ENCODE data around the gene HS3ST6.

The HS3ST6 gene

DNA sequence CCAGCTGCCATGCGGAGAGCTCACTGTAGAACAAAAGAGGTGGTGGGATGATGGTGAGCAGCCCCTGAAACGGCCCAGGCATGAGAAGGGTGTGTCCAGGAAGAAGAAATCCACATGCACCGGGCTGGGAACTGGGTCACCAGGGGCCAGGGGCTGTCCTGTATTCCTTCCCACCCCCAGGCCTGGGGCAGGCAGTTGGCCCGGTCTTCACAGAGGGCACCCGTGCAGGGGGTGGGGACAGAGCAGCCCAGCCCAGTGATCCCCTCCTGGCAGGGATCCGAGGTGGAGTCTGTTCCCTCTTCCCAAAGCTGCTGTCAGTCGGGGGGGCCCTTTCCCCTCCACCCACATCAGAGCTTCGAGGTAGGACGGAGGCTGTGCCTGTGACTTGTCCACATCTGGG is 9.2 kb downstream of the HS3ST6 start:
- H3K4me3 ChIP-seq (ENCODE audit: low read depth, low read length) = no peak overlapping the region
- TF ChIP-seq, protein P1, sequence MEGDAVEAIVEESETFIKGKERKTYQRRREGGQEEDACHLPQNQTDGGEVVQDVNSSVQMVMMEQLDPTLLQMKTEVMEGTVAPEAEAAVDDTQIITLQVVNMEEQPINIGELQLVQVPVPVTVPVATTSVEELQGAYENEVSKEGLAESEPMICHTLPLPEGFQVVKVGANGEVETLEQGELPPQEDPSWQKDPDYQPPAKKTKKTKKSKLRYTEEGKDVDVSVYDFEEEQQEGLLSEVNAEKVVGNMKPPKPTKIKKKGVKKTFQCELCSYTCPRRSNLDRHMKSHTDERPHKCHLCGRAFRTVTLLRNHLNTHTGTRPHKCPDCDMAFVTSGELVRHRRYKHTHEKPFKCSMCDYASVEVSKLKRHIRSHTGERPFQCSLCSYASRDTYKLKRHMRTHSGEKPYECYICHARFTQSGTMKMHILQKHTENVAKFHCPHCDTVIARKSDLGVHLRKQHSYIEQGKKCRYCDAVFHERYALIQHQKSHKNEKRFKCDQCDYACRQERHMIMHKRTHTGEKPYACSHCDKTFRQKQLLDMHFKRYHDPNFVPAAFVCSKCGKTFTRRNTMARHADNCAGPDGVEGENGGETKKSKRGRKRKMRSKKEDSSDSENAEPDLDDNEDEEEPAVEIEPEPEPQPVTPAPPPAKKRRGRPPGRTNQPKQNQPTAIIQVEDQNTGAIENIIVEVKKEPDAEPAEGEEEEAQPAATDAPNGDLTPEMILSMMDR (IDR thresholded peaks at IDR 0.05; ENCODE audit: control insufficient read depth, extremely low read depth, insufficient read depth) = no peak
- DNase-seq (ENCODE audit: low read depth) = no peak

DNA sequence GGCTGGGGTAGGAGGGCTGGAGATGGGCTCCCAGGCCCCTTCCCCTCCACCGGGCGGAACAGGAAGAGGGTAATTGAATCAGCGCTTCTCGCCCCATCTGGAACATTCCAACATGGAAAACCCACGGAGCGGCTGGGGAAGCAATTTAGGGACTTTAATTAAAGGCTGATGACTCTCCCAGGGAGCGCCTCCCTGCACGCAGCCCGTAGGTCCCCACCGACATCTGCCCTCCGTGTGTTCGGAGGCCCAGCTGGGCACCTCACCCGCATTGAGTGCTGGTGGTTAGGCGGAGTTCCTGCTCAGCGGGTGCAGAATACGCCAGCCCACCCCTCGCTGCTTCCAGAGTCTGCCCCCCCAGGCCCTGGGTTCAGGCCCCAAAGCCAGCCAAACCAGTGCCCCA is 10.0 kb downstream of the HS3ST6 start:
- TF ChIP-seq, protein P1 (IDR thresholded peaks at IDR 0.05; ENCODE audit: control insufficient read depth, extremely low read depth, insufficient read depth) = no peak
- no peak overlapping the region for H3K4me3 ChIP-seq (ENCODE audit: low read depth, low read length)
- DNase-seq (ENCODE audit: low read depth) = no peak

DNA sequence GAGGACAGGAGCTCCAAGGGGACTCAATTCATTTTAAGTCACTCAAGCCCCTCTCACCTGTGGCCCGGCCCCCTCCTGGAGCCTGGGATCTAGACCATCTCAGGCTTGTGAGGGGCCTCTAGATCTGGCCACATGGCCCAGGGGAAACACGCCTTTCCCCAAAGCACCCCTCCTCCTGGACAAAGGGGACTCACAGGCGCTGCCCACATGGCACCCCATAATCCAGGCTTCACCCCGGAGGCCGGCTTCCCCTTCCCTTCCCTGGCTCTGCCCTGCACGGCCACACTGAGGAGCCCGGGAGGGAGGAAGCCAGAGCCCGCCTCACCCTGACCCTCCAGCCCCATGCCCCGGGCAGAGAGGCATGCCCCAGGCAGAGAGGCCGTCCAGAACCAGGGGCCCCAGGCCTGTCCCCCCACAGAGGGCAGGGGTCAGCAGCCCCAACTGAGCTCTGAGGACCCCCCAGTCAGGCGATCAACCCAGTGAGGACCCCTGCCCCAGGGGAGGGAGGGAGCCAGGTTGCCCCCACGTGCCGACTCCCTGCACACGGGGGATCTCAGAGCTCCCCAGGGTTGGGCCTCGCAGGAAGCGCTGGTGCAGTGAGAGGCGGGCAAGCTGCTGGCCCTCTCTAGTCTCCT is 10.9 kb downstream of the HS3ST6 start:
- TF ChIP-seq, protein P1 (IDR thresholded peaks at IDR 0.05; ENCODE audit: control insufficient read depth, extremely low read depth, insufficient read depth) = no peak
- no peak overlapping the region for H3K4me3 ChIP-seq (ENCODE audit: low read depth, low read length)
- no peak for DNase-seq (ENCODE audit: low read depth)

DNA sequence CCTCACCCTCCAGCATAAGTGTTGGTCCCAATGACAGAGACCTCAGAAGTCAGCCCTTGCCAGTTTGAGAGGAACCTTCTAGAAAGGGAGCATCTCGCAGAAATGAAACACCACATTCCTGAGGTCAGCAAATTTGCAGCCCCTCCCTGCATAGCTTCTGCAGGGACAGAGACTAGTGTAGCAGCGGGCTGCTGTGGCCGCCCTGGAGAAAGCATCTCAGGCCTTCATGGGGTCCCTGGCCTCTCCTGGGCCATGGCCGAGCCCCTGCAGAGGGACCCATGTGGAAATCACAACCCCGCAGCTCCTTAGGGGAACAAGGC is 11.4 kb downstream of the HS3ST6 start:
- no peak for DNase-seq (ENCODE audit: low read depth)
- TF ChIP-seq, protein P1 (IDR thresholded peaks at IDR 0.05; ENCODE audit: control insufficient read depth, extremely low read depth, insufficient read depth) = no peak
- no peak overlapping the region for H3K4me3 ChIP-seq (ENCODE audit: low read depth, low read length)

DNA sequence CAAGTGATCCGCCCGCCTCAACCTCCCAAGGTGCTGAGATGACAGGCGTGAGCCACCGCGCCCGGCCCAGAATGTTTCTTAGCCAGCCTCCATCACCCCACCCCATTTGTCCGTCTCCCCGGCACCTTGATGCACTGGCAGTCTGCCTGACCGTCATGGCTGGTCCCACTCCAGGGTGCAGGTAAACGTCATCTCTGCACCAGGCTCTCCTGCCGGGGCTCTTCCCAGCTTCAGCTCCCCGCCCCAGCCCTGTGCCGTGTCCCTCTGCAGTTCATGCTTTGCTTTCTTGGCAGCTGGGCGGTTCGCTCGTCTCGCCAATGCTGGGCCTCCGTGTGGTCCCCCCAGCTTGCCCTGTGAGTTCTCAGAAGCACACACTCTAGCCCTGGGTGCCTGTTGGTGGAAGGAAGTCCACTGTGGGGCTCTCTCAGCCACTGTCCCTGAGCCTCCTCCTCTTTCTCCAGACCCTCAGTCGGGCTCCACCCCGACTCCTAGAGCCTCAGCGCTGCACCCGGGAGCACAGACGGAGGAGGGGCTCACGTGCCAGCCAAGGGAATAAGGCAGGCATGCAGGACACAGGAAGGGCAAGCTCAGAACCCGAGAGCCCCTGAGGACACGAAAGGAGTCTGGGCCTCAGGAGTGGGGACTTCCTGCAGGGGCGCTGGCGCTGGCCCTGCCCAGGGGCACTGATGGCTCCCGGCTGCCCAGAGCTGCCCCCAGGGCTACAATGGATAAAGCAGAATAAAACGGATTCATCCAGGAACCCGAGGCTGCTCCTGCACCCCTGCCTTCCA is 12.0 kb downstream of the HS3ST6 start:
- TF ChIP-seq, protein P1 (IDR thresholded peaks at IDR 0.05; ENCODE audit: control insufficient read depth, extremely low read depth, insufficient read depth) = no peak
- no peak overlapping the region for H3K4me3 ChIP-seq (ENCODE audit: low read depth, low read length)
- no peak for DNase-seq (ENCODE audit: low read depth)

DNA sequence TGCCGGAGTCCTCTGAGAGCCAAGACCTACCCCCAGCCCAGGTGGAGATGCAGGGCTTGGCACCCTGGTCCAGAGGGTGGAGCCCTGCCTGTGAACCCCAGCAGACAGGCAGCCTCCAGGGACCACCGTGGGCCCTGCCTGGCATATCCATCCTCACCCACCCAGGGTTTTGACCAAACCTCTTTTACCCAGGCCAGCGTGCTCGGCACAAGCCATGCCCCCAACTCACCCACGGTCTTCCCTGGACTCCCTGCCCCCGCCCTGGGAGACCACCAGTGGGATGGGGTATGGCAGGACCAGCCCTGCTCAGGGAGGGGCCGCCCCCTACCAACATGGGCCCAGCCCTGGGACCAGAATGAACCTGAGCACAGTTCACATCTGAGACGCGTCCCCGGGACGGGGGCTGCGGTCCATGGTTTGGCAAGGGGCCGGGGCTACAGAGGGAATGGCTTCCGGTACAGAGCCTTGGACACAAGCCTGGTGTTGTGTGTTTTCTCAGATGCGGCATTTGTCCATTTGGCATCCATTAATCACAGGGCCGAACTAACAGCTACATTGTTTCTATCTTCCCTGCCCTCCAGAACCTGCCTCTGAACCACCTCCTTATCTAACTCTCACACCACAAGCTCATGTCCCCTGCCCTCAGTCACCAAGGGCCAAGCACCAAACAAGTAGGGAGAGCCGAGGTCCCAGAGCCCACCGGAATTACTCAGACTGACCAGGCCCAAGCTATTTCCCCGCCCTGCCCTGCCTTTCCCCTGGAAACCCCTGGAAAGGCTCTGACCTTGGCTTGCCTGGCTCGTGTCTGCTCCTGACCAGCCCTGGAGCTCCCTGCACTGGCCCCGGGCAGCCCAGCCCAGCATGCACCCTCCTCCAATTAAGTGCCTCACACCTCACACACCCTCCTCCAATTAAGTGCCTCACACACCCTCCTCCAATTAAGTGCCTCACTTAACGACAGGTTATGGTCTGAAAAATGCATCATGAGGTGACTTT is 14.1 kb downstream of the HS3ST6 start:
- no peak overlapping the region for H3K4me3 ChIP-seq (ENCODE audit: low read depth, low read length)
- no peak for DNase-seq (ENCODE audit: low read depth)
- TF ChIP-seq, protein P1 (IDR thresholded peaks at IDR 0.05; ENCODE audit: control insufficient read depth, extremely low read depth, insufficient read depth) = no peak
